Neuronal stem cell (in vitro differentiated cells): Measurements from ENCODE around the gene CAPZB.

Experiments
- DNase-seq: peaks from one replicate; pipeline ENCODE4 v3.0.0-alpha.2; 2013; ENCODE audit warnings: low spot score
- H2AFZ ChIP-seq: one replicate; pipeline ENCODE4 v1.6.1; 2013; ENCODE audit warnings: mild to moderate bottlenecking, low read length, inconsistent platforms
- H2AK5ac ChIP-seq: 2 replicates; pipeline ENCODE4 v1.6.1; 2013; ENCODE audit warnings: low read depth, mild to moderate bottlenecking, inconsistent platforms, low read length, moderate library complexity, mixed read lengths
- H2BK120ac ChIP-seq: 2 replicates; pipeline ENCODE4 v1.6.1; 2013; ENCODE audit warnings: low read depth, mild to moderate bottlenecking, inconsistent platforms, low read length, moderate library complexity, mixed read lengths
- H2BK12ac ChIP-seq: one replicate; pipeline ENCODE4 v1.6.1; 2013; ENCODE audit warnings: low read length, inconsistent platforms
- H2BK15ac ChIP-seq: 2 replicates; pipeline ENCODE4 v1.6.1; 2013; ENCODE audit warnings: mild to moderate bottlenecking, low read length, inconsistent platforms, mixed read lengths
- H2BK5ac ChIP-seq: one replicate; pipeline ENCODE4 v1.6.1; 2013; ENCODE audit warnings: inconsistent platforms, mild to moderate bottlenecking, low read length, moderate library complexity
- H3K14ac ChIP-seq: one replicate; pipeline ENCODE4 v1.6.1; 2013; ENCODE audit warnings: low read length, inconsistent platforms
- H3K18ac ChIP-seq: 2 replicates; pipeline ENCODE4 v1.6.1; 2013; ENCODE audit warnings: low read length, inconsistent platforms
- H3K23ac ChIP-seq: 2 replicates; pipeline ENCODE4 v1.6.1; 2013; ENCODE audit warnings: low read depth, mild to moderate bottlenecking, mixed read lengths, low read length, inconsistent platforms; ENCODE audit not compliant: poor library complexity
- H3K27ac ChIP-seq: replicated peaks from 3 replicates; pipeline ENCODE4 v1.5.1; 2013; ENCODE audit warnings: low read length, inconsistent platforms
- H3K27me3 ChIP-seq, 3 experiments: 2 replicates each; pipeline ENCODE4 v1.6.1; 2013; ENCODE audit warnings: low read length in 3 of 3, mild to moderate bottlenecking in 2 of 3, inconsistent platforms in 1 of 3, low read depth in 1 of 3, mixed read lengths in 1 of 3, moderate library complexity in 1 of 3; ENCODE audit not compliant: control insufficient read depth in 3 of 3, insufficient read depth in 3 of 3
- H3K36me3 ChIP-seq, 2 donors: replicated peaks in 1 of 2; 2 replicates each; pipeline ENCODE4 v1.6.1; 2013; ENCODE audit warnings: low read length in 2 of 2; ENCODE audit not compliant: control insufficient read depth in 2 of 2, insufficient read depth in 2 of 2
- H3K4ac ChIP-seq: 2 replicates; pipeline ENCODE4 v1.6.1; 2013; ENCODE audit warnings: inconsistent platforms, mild to moderate bottlenecking, low read length, moderate library complexity
- H3K4me1 ChIP-seq, 2 donors: 1 replicate in 1 of 2; 2 replicates in 1 of 2; pipeline ENCODE4 v1.6.1; 2013; ENCODE audit warnings: low read length in 2 of 2, low read depth in 1 of 2; ENCODE audit not compliant: control insufficient read depth in 2 of 2, insufficient read depth in 1 of 2
- H3K4me2 ChIP-seq: one replicate; pipeline ENCODE4 v1.6.1; 2013; ENCODE audit warnings: mild to moderate bottlenecking, low read length, inconsistent platforms; ENCODE audit not compliant: insufficient read depth, poor library complexity, severe bottlenecking
- H3K4me3 ChIP-seq, 2 donors: 2 replicates each; pipeline ENCODE4 v1.5.1; 2013; ENCODE audit warnings: low read length in 2 of 2, mild to moderate bottlenecking in 2 of 2, inconsistent platforms in 1 of 2, moderate library complexity in 1 of 2
- H3K79me1 ChIP-seq: one replicate; pipeline ENCODE4 v1.6.1; 2013; ENCODE audit warnings: low read depth, mild to moderate bottlenecking, inconsistent platforms, low read length, moderate library complexity
- H3K9ac ChIP-seq: one replicate; pipeline ENCODE4 v1.6.1; 2013; ENCODE audit warnings: mild to moderate bottlenecking, low read depth, low read length, inconsistent platforms; ENCODE audit not compliant: poor library complexity
- H3K9me3 ChIP-seq, 2 donors: replicated peaks in 1 of 2; 2 replicates each; pipeline versions ENCODE3 to v1.6.1; 2013; ENCODE audit warnings: low read length in 2 of 2, mild to moderate bottlenecking in 2 of 2, inconsistent platforms in 1 of 2, low read depth in 1 of 2, mixed read lengths in 1 of 2, moderate library complexity in 1 of 2; ENCODE audit not compliant: control insufficient read depth in 2 of 2, insufficient read depth in 1 of 2
- H4K8ac ChIP-seq: one replicate; pipeline ENCODE4 v1.6.1; 2013; ENCODE audit warnings: low read depth, mild to moderate bottlenecking, inconsistent platforms, low read length, moderate library complexity
- H4K91ac ChIP-seq: one replicate; pipeline ENCODE4 v1.6.1; 2013; ENCODE audit warnings: low read length, low read depth, mild to moderate bottlenecking, inconsistent platforms; ENCODE audit not compliant: poor library complexity
- WGBS, 2 donors: extraction: QIAGEN DNeasy Blood & Tissue Kit; methylation state at CpG; one replicate each; pipeline ENCODE4 v1.1.7; 2013; ENCODE audit warnings: missing lambda C conversion rate in 2 of 2, mixed read lengths in 1 of 2; ENCODE audit not compliant: insufficient read length in 2 of 2, insufficient replicate concordance in 1 of 2; ENCODE audit errors: extremely low coverage in 2 of 2; 5-methylcytosine and 5-hydroxymethylcytosine counted together

CAPZB gene

DNA sequence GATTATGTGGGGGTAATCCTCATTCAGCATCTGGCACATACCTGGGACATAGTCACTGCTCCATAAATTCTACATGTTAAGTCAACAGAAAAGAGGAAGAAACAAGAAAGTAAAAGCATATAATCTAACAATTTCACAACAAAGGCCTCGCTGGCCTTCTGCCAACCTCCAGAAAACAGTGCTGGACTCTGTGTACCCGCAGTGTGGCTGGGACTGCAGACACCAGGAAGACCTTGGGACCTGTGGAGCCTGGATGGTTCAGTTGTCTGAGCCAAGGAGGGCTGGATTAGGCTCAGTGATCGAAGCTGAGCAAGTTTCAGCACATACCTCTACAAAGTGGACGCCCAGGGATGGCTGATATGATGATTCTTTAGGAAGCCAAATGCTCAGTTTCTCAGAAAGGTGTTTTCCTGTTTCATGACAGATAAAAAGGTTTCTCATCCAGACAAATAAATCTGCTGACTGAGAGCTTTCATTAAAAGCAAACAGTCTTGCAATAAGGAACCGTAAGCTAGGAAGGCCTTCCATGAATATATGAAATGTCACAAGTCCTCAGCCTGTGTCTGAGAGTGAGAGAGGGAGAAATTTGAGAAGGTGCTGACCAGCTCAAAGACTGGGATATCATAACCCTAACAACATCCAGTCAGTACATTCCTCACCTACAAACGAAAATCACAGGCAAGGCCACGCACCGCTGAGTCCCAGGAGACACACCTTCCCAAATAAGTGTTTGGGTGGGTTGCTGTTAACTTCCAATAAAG, 48.4 kb downstream of the CAPZB start:
- H3K18ac ChIP-seq = no peak overlapping the region
- H4K8ac ChIP-seq = no peak overlapping the region
- no peak overlapping the region for H2AFZ ChIP-seq
- no peak overlapping the region for H3K23ac ChIP-seq
- no peaks in the 10 kb centered on the region for H3K9me3 ChIP-seq
- H2BK15ac ChIP-seq = no peak overlapping the region
- no peak for DNase-seq
- H3K4me3 ChIP-seq = no peak overlapping the region
- no peak overlapping the region for H2BK12ac ChIP-seq
- H2AK5ac ChIP-seq = no peak overlapping the region
- no peak overlapping the region for H3K4ac ChIP-seq
- H3K4me2 ChIP-seq = no peak overlapping the region
- H3K4me1 ChIP-seq = peaks cover 2 to 10% of the 10 kb centered on the region in 2 donors
- no peak overlapping the region for H2BK5ac ChIP-seq
- peaks cover 7 to 48% of the 10 kb centered on the region in 2 donors for H3K36me3 ChIP-seq
- peaks cover 7% of the 10 kb centered on the region for H3K79me1 ChIP-seq
- H3K27ac ChIP-seq = no peak overlapping the region
- no peak overlapping the region for H3K14ac ChIP-seq
- H4K91ac ChIP-seq = no peak overlapping the region
- no peaks in the 10 kb centered on the region for H3K27me3 ChIP-seq
- H3K9ac ChIP-seq = no peak overlapping the region
- WGBS, 2 donors = no CpG with 5 or more reads among the region's 8 CpGs
- no peak overlapping the region for H2BK120ac ChIP-seq

GRCh38 chr1:19435851-19436455, 49.4 kb downstream of the CAPZB start:
- Histone ChIP-seq H3K79me1 (peaks cover 7% of the 10 kb centered on the region), H3K27me3 (no peaks in the 10 kb centered on the region), H2AFZ (no peak overlapping the region), H2BK120ac (no peak overlapping the region), H2BK15ac (no peak overlapping the region), H3K4me1 (peaks cover 0 to 6% of the 10 kb centered on the region in 2 donors), H3K4me2 (no peak overlapping the region), H4K8ac (no peak overlapping the region), H3K23ac (no peak overlapping the region), H3K4me3 (no peak overlapping the region), H4K91ac (no peak overlapping the region), H3K9ac (no peak overlapping the region), H2BK12ac (no peak overlapping the region), H3K4ac (no peak overlapping the region), H3K14ac (no peak overlapping the region), H2AK5ac (no peak overlapping the region), H3K18ac (no peak overlapping the region), H3K9me3 (no peaks in the 10 kb centered on the region), H2BK5ac (no peak overlapping the region), H3K36me3 (peaks cover 7 to 45% of the 10 kb centered on the region in 2 donors), H3K27ac (no peak overlapping the region)
- no peak for DNase-seq
- WGBS, 2 donors = no CpG with 5 or more reads among the region's 13 CpGs

DNA sequence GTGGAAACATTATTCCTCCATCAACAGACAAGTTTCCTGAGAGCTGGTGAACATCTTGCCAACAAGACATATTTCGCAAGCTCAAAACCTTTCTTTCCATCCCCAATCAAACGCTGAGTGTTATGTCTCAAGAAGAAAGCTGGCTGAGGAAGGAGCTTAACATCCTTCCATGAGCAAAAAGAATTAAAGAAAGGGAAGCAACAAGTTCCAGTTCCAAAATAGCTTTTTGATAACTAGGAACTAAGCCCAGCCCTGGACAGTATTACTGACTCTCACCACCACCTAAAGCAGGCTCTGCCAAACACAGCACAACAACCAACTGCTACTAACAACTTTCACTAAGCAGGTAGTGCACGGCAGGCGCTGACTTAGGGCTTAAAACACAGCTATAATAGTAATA, 50.2 kb downstream of the CAPZB start:
- Histone ChIP-seq H2BK120ac (no peak overlapping the region), H3K23ac (no peak overlapping the region), H4K91ac (no peak overlapping the region)

DNA sequence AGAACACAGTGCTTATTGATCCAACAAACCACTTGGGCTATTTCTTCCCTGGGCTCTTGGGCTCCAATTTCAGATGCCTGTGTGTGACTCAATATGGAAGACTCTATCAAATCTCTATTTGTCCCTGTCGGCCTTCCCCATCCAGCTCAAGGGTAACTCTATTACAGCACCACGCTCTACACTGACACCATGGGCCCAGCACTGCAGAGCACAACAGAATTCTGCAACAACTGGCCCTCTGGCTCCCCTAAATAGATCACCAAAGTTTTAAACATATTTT, 51.7 kb downstream of the CAPZB start:
- H3K4ac ChIP-seq = no peak overlapping the region
- DNase-seq = no peak
- H2BK12ac ChIP-seq = no peak overlapping the region
- no peak overlapping the region for H3K18ac ChIP-seq
- no peak overlapping the region for H4K8ac ChIP-seq
- no peak overlapping the region for H3K23ac ChIP-seq
- H2AK5ac ChIP-seq = no peak overlapping the region
- peaks cover 3 to 39% of the 10 kb centered on the region in 2 donors for H3K36me3 ChIP-seq
- peaks cover 6% of the 10 kb centered on the region for H3K79me1 ChIP-seq
- H3K27ac ChIP-seq = no peak overlapping the region
- H4K91ac ChIP-seq = no peak overlapping the region
- H3K9me3 ChIP-seq = no peaks in the 10 kb centered on the region
- H3K27me3 ChIP-seq = no peaks in the 10 kb centered on the region
- peaks cover 3 to 20% of the 10 kb centered on the region in 2 donors for H3K4me1 ChIP-seq
- no peak overlapping the region for H3K9ac ChIP-seq
- H3K14ac ChIP-seq = no peak overlapping the region
- no peak overlapping the region for H2BK15ac ChIP-seq
- H3K4me2 ChIP-seq = no peak overlapping the region
- no peak overlapping the region for H3K4me3 ChIP-seq
- no CpG with 5 or more reads among the region's 2 CpGs for WGBS, 2 donors
- no peak overlapping the region for H2AFZ ChIP-seq
- no peak overlapping the region for H2BK5ac ChIP-seq
- no peak overlapping the region for H2BK120ac ChIP-seq

More for the DNA sequence above, 50.2 kb downstream of the CAPZB start:
- DNase-seq = no peak
- H4K8ac ChIP-seq = no peak overlapping the region
- H3K27ac ChIP-seq = no peak overlapping the region
- peaks cover 0 to 9% of the 10 kb centered on the region in 2 donors for H3K4me1 ChIP-seq
- no peak overlapping the region for H2AK5ac ChIP-seq
- H3K14ac ChIP-seq = no peak overlapping the region
- H2AFZ ChIP-seq = no peak overlapping the region
- no peak overlapping the region for H3K4ac ChIP-seq
- no CpG with 5 or more reads among the region's 4 CpGs for WGBS, 2 donors
- H3K4me3 ChIP-seq = no peak overlapping the region
- no peaks in the 10 kb centered on the region for H3K27me3 ChIP-seq
- peaks cover 10% of the 10 kb centered on the region for H3K79me1 ChIP-seq
- no peak overlapping the region for H3K18ac ChIP-seq
- H2BK15ac ChIP-seq = no peak overlapping the region
- no peak overlapping the region for H2BK5ac ChIP-seq
- H2BK12ac ChIP-seq = no peak overlapping the region
- no peaks in the 10 kb centered on the region for H3K9me3 ChIP-seq
- no peak overlapping the region for H3K9ac ChIP-seq
- H3K4me2 ChIP-seq = no peak overlapping the region
- H3K36me3 ChIP-seq = peaks cover 5 to 42% of the 10 kb centered on the region in 2 donors
